HepG2 (cell line): ENCODE data around the gene PRKAR1A.

ENCODE experiments used
- EP300 ChIP-seq, 3 experiments: sonication (generic) in 1 of 3; formaldehyde crosslinking in 1 of 3; IDR thresholded peaks; 2 replicates each; pipeline versions ENCODE4 v1.5.1 to v1.6.1; 2011 to 2020; ENCODE audit warnings: low read depth in 2 of 3, low read length in 2 of 3, borderline replicate concordance in 1 of 3, improper control_type of control experiment in 1 of 3, mild to moderate bottlenecking in 1 of 3, missing genetic modification reagents in 1 of 3, moderate library complexity in 1 of 3
- HIVEP1 ChIP-seq: sonication (generic); formaldehyde crosslinking; IDR thresholded peaks from 2 replicates; pipeline ENCODE4 v1.4.0; 2020; ENCODE audit warnings: mild to moderate bottlenecking, missing genetic modification reagents
- MXD4 ChIP-seq: IDR thresholded peaks from 2 replicates; pipeline ENCODE4 v1.6.1; 2016; ENCODE audit warnings: mild to moderate bottlenecking, missing biosample characterization, missing genetic modification reagents
- STAG1 ChIP-seq: sonication (generic); formaldehyde crosslinking; IDR thresholded peaks from 2 replicates; pipeline ENCODE4 v1.4.0; 2020; ENCODE audit warnings: missing genetic modification reagents
- TAF1 ChIP-seq: sonication (generic); formaldehyde crosslinking; IDR thresholded peaks from 2 replicates; pipeline ENCODE4 v1.4.0; 2020; ENCODE audit warnings: missing genetic modification reagents
- U2AF1 ChIP-seq: fragments of 200-400 bp; formaldehyde crosslinking; optimal IDR thresholded peaks from 2 replicates; pipeline ENCODE3; 2017; ENCODE audit warnings: mild to moderate bottlenecking, low read depth, low read length
- ZNF24 ChIP-seq: fragments of 450-650 bp; IDR thresholded peaks from 2 replicates; pipeline ENCODE4 v1.6.1; 2017; ENCODE audit warnings: antibody characterized with exemption, mild to moderate bottlenecking
- ZNF441 ChIP-seq: sonication (generic); formaldehyde crosslinking; IDR thresholded peaks from 2 replicates; pipeline ENCODE4 v1.7.0; 2021; ENCODE audit warnings: missing genetic modification reagents, borderline replicate concordance
- TF ChIP-seq, protein P1 (sequence below): sonication (generic); formaldehyde crosslinking; conservative IDR thresholded peaks from 2 replicates; pipeline ENCODE4 v1.4.0; 2020; ENCODE audit warnings: mild to moderate bottlenecking, missing genetic modification reagents, moderate library complexity
- TF ChIP-seq, protein P2 (sequence below): sonication (generic); formaldehyde crosslinking; IDR thresholded peaks from 2 replicates; pipeline ENCODE4 v1.4.0; 2020; ENCODE audit warnings: missing genetic modification reagents
- TF ChIP-seq, protein P3 (sequence below): sonication (generic); formaldehyde crosslinking; IDR thresholded peaks from 2 replicates; pipeline ENCODE4 v1.5.0; 2020; ENCODE audit warnings: mild to moderate bottlenecking, missing genetic modification reagents, moderate library complexity

DNA sequence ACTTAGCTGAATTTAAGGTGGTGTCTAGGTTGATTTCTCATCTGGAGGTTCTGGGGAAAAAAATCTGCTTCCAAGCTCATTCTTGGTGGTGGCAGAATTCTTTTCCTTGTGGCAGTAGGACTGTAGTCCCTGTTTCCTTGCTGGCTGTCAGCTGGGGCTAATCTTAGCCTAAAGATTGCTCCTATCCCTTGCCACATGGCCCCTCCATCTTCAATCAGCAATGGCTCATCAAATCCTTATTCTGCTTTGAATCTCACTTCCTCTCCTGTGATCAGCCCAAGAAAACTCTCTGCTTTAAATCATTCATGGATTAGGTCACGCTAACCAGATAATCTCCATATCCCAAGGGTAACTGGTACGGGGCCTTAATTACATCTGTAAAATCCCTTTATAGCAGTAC lies 82.3 kb downstream of the PRKAR1A start:
- TF ChIP-seq, protein P1, sequence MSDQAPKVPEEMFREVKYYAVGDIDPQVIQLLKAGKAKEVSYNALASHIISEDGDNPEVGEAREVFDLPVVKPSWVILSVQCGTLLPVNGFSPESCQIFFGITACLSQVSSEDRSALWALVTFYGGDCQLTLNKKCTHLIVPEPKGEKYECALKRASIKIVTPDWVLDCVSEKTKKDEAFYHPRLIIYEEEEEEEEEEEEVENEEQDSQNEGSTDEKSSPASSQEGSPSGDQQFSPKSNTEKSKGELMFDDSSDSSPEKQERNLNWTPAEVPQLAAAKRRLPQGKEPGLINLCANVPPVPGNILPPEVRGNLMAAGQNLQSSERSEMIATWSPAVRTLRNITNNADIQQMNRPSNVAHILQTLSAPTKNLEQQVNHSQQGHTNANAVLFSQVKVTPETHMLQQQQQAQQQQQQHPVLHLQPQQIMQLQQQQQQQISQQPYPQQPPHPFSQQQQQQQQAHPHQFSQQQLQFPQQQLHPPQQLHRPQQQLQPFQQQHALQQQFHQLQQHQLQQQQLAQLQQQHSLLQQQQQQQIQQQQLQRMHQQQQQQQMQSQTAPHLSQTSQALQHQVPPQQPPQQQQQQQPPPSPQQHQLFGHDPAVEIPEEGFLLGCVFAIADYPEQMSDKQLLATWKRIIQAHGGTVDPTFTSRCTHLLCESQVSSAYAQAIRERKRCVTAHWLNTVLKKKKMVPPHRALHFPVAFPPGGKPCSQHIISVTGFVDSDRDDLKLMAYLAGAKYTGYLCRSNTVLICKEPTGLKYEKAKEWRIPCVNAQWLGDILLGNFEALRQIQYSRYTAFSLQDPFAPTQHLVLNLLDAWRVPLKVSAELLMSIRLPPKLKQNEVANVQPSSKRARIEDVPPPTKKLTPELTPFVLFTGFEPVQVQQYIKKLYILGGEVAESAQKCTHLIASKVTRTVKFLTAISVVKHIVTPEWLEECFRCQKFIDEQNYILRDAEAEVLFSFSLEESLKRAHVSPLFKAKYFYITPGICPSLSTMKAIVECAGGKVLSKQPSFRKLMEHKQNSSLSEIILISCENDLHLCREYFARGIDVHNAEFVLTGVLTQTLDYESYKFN (CRISPR knock-in tag): no peak
- TF ChIP-seq ZNF441 (CRISPR knock-in tag): no peak
- TF ChIP-seq MXD4 (CRISPR knock-in tag): no peak
- TF ChIP-seq TAF1 (CRISPR knock-in tag): no peak
- TF ChIP-seq, protein P2, sequence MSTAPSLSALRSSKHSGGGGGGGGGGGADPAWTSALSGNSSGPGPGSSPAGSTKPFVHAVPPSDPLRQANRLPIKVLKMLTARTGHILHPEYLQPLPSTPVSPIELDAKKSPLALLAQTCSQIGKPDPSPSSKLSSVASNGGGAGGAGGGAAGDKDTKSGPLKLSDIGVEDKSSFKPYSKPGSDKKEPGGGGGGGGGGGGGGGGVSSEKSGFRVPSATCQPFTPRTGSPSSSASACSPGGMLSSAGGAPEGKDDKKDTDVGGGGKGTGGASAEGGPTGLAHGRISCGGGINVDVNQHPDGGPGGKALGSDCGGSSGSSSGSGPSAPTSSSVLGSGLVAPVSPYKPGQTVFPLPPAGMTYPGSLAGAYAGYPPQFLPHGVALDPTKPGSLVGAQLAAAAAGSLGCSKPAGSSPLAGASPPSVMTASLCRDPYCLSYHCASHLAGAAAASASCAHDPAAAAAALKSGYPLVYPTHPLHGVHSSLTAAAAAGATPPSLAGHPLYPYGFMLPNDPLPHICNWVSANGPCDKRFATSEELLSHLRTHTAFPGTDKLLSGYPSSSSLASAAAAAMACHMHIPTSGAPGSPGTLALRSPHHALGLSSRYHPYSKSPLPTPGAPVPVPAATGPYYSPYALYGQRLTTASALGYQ: no peak
- TF ChIP-seq, protein P3, sequence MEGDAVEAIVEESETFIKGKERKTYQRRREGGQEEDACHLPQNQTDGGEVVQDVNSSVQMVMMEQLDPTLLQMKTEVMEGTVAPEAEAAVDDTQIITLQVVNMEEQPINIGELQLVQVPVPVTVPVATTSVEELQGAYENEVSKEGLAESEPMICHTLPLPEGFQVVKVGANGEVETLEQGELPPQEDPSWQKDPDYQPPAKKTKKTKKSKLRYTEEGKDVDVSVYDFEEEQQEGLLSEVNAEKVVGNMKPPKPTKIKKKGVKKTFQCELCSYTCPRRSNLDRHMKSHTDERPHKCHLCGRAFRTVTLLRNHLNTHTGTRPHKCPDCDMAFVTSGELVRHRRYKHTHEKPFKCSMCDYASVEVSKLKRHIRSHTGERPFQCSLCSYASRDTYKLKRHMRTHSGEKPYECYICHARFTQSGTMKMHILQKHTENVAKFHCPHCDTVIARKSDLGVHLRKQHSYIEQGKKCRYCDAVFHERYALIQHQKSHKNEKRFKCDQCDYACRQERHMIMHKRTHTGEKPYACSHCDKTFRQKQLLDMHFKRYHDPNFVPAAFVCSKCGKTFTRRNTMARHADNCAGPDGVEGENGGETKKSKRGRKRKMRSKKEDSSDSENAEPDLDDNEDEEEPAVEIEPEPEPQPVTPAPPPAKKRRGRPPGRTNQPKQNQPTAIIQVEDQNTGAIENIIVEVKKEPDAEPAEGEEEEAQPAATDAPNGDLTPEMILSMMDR: no peak
- TF ChIP-seq STAG1: no peak
- no peak for TF ChIP-seq ZNF24
- no peak for TF ChIP-seq EP300 (IDR thresholded peaks at IDR 0.05; ENCODE audit: low read depth in 2 of 2, low read length in 2 of 2)
- no peak for TF ChIP-seq EP300 (CRISPR knock-in tag; IDR thresholded peaks at IDR 0.05; ENCODE audit: borderline replicate concordance)
- no peak for TF ChIP-seq HIVEP1 (CRISPR knock-in tag)
- no peak for TF ChIP-seq U2AF1
